Cardiac muscle cell (in vitro differentiated cells and primary cell): Measurements from ENCODE around the gene FADS6. TPM values are rescaled to one million over a fixed set of nuclear protein-coding genes. Genes with fewer than 3 reads are reported as not detected.

Experiments used
- DNase-seq, 2 donors: peaks; one replicate each; pipeline versions ENCODE4 v3.0.0 to v3.0.0-alpha.2; 2010 to 2017; ENCODE audit warnings: low read depth in 1 of 2, low spot score in 1 of 2
- H3K27ac ChIP-seq: fragments of 200-600 bp; sonication (generic); 2 replicates; pipeline ENCODE4 v1.5.1; 2016
- H3K27me3 ChIP-seq: fragments of 200-600 bp; sonication (generic); 2 replicates; pipeline ENCODE4 v1.6.0; 2016; ENCODE audit warnings: control low read depth
- H3K36me3 ChIP-seq: fragments of 200-600 bp; sonication (generic); 2 replicates; pipeline ENCODE4 v1.5.1; 2016; ENCODE audit warnings: control low read depth
- H3K4me1 ChIP-seq: fragments of 200-600 bp; sonication (generic); 2 replicates; pipeline ENCODE4 v1.8.1; 2017; ENCODE audit warnings: low read depth, mild to moderate bottlenecking, mixed run types
- H3K4me3 ChIP-seq: fragments of 200-600 bp; sonication (generic); 2 replicates; pipeline ENCODE4 v1.5.1; 2016; ENCODE audit warnings: mild to moderate bottlenecking
- H3K9me3 ChIP-seq: fragments of 200-600 bp; sonication (generic); 2 replicates; pipeline ENCODE4 v1.5.1; 2017; ENCODE audit warnings: low read depth, mild to moderate bottlenecking, control low read depth
- CTCF ChIP-seq: IDR thresholded peaks from 2 replicates; pipeline ENCODE4 v1.5.1; 2012; ENCODE audit warnings: low read depth, mild to moderate bottlenecking, low read length
- polyA plus RNA-seq: library from polyadenylated mRNA; unstranded; fragments of >200 nt; fragmentation: Nextera tagmentation; extraction: Ambion mirVana; gene quantifications from 2 replicates; pipeline ENCODE4 v1.2.1, GENCODE V29; 2016
- total RNA-seq: library from RNA; depleted of rRNA; stranded (reverse); fragments of >200 nt; gene quantifications from 2 replicates; pipeline ENCODE4 v1.2.3, GENCODE V29; 2016

FADS6 gene
- total and polyA plus RNA-seq, 2 experiments from 2014 or later: 0.83 to 1.3 TPM

DNA sequence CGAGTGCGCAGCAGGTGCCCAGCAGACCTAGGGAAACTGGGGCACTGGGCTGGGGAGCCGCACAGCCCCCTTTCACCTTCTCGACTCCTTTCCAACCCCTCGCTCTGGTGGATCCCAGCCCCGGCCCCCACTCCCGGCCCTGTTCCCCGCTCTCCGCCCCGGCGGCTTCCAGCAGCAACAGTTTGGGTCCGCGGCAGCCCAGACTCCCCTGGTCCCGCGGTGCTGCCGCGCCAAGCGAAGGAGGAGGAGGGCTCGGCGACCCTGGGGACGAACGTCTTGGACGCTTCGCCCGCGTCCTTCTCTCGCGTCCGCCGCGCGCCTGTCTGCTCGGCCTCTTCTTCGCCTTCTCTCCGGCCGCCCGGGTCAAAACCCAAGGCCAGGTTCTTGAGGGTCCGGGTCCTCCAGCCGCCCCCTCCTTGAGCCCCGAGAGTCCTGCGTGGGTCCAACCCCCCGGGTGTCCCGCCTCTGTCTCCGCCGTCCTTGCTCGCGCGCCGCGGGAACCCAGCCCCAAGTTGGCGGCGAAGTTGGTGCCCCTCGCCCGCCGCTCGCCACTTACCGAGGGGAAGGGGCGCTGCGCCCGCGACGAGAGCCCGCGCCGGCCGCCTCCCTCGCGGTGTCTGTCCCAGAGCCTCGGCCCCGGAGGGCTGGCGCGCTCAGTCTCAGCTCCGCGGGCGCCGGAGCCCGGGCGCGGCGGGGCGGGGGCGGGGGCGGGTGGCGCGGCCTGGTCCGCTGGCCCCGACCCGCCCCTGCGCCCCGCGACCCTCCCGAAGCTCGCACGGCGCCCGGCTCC is 32.4 kb downstream of the FADS6 start:
- DNase-seq: no peak
- peaks cover 59% of the 10 kb centered on the region for H3K27me3 ChIP-seq

GRCh38 chr17:74860229-74860871 is 33.1 kb downstream of the FADS6 start:
- peaks cover 4% of the 10 kb centered on the region for H3K4me1 ChIP-seq
- no peak for DNase-seq
- peak overlapping the region; percentile 17 for H3K4me3 ChIP-seq

More for the DNA sequence above, 32.4 kb downstream of the FADS6 start:
- Histone ChIP-seq H3K36me3 (no peaks in the 10 kb centered on the region), H3K9me3 (no peaks in the 10 kb centered on the region), H3K27ac (no peak overlapping the region), H3K4me3 (peak overlapping the region; percentile 17), H3K4me1 (peaks cover 4% of the 10 kb centered on the region)
- no peak for TF ChIP-seq CTCF

DNA sequence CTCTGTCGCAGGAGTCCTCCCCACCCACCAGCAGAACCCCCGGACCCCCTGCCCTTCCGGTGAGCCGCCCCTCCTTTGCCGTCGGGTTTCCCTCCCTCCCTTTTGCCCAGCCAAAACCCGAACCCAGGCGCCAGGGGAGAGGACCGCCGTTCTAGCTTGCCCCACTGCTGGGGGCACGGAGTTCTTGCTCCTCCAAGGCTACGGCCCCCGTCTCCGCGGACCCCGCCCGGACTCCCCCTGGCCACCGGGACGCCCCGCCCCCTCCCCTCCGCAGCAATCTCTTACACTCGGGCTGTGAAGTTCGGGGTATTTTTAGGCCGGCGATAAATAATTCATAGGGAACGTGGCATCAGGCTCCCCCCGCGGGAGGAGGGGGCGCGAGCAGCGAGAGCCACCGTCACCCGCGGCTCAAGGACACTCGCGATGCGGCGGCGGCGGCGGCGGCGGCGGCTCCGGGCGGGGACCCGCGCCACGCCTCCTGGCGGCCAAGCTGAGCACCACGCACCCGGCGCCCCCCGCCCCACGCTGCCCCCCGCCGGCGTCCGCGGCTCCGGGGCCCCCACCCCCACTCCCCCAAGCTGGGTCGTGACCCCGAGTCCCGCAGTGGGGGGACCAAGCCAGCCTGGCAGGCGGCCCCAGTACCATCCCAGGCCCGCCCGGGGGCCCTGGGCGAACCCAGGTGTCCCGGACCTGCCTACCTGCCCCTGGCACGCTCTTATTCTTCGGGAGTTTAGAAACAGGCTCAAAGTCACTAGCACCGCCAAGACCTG is 33.8 kb downstream of the FADS6 start, which contains the start of gene GRIN2C:
GRIN2C (minus strand) TSS at position 427 of the 770 bp plus-strand sequence. CDS start 4,793 bp downstream, outside the sequence.
- Histone ChIP-seq H3K36me3 (no peaks in the 10 kb centered on the region), H3K4me3 (peak within 1 kb of the TSS; percentile 43), H3K27me3 (peaks cover 73% of the 10 kb centered on the region), H3K9me3 (no peaks in the 10 kb centered on the region), H3K27ac (no peak within 1 kb of the TSS), H3K4me1 (peaks cover 4% of the 10 kb centered on the region)
- peak in 1 of 2 donors; percentile 56 for DNase-seq
- no peak for TF ChIP-seq CTCF

More at GRCh38 chr17:74860229-74860871, 33.1 kb downstream of the FADS6 start:
- no peaks in the 10 kb centered on the region for H3K36me3 ChIP-seq
- H3K9me3 ChIP-seq: no peaks in the 10 kb centered on the region
- TF ChIP-seq CTCF: no peak
- no peak overlapping the region for H3K27ac ChIP-seq
- peaks cover 66% of the 10 kb centered on the region for H3K27me3 ChIP-seq

GRCh38 chr17:74858672-74859458 is 34.6 kb downstream of the FADS6 start:
- Histone ChIP-seq H3K4me3 (no peak overlapping the region), H3K27me3 (peaks cover 81% of the 10 kb centered on the region)
- TF ChIP-seq CTCF: no peak

GRCh38 chr17:74857191-74857590 is 36.2 kb downstream of the FADS6 start:
- no peak for TF ChIP-seq CTCF
- Histone ChIP-seq H3K36me3 (no peaks in the 10 kb centered on the region), H3K9me3 (no peaks in the 10 kb centered on the region), H3K27me3 (peaks cover 94% of the 10 kb centered on the region), H3K27ac (no peak overlapping the region), H3K4me3 (no peak overlapping the region), H3K4me1 (peaks cover 10% of the 10 kb centered on the region)
- no peak for DNase-seq

More at GRCh38 chr17:74858672-74859458, 34.6 kb downstream of the FADS6 start:
- no peak overlapping the region for H3K27ac ChIP-seq
- H3K4me1 ChIP-seq: peaks cover 4% of the 10 kb centered on the region
- H3K9me3 ChIP-seq: no peaks in the 10 kb centered on the region
- H3K36me3 ChIP-seq: no peaks in the 10 kb centered on the region
- no peak for DNase-seq
